Activated T-helper 1 cell treated with anti-CD3 and anti-CD28 coated beads, Interleukin-2, amount 50 U/mL, for 16 hours (primary cell): ENCODE data around the gene PLEKHA1.

Experiments used
- DNase-seq, 2 donors: peaks; one replicate each; pipeline ENCODE4 v3.0.0-alpha.2; 2020; ENCODE audit warnings: low read depth in 1 of 2, low spot score in 1 of 2

Gene PLEKHA1

DNA sequence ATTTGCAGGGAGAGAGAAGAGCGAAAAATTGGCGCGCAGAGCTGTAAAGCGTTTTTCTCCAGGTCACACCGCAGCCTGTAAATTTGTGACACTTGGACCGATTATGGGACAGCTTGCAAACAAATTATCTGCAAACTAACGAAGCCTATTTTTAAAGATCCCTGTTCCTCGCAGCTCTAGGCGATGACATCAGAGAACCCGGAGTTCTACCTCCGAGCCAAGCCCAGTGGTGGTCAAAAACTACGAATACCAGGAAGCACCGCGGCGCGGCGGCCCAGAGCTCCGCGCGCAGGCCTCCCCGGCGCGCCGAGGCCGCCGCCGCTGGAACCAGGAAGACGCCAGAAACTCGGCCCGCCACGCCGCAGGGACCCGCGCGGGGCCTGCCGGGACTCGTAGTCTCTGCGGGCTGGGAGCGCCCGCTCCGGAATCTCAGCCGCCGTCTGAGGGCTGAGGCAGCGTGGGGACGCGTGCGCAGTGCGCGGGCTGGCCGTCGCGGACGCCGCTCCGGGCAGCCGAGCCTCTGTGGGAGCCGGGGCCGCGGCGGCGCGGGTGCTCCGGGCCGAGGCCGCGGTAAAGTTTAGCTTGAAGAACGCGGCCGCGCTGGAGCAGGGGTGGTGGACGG lies at the start of gene PLEKHA1:
TSS of gene PLEKHA1 (plus strand) at position 472 of the 622 bp plus-strand sequence. CDS start 18,493 bp downstream, outside the sequence.
- DNase-seq = peak; percentile 82 to 91

GRCh38 chr10:122325235-122325634 lies 49.3 kb upstream of the PLEKHA1 start:
- DNase-seq = no peak

- DNase-seq = no peak
These were observed 48.1 kb upstream of the PLEKHA1 start for GRCh38 chr10:122326385-122326784.

- no peak for DNase-seq
These were observed 47.7 kb upstream of the PLEKHA1 start for GRCh38 chr10:122326806-122327205.

DNA sequence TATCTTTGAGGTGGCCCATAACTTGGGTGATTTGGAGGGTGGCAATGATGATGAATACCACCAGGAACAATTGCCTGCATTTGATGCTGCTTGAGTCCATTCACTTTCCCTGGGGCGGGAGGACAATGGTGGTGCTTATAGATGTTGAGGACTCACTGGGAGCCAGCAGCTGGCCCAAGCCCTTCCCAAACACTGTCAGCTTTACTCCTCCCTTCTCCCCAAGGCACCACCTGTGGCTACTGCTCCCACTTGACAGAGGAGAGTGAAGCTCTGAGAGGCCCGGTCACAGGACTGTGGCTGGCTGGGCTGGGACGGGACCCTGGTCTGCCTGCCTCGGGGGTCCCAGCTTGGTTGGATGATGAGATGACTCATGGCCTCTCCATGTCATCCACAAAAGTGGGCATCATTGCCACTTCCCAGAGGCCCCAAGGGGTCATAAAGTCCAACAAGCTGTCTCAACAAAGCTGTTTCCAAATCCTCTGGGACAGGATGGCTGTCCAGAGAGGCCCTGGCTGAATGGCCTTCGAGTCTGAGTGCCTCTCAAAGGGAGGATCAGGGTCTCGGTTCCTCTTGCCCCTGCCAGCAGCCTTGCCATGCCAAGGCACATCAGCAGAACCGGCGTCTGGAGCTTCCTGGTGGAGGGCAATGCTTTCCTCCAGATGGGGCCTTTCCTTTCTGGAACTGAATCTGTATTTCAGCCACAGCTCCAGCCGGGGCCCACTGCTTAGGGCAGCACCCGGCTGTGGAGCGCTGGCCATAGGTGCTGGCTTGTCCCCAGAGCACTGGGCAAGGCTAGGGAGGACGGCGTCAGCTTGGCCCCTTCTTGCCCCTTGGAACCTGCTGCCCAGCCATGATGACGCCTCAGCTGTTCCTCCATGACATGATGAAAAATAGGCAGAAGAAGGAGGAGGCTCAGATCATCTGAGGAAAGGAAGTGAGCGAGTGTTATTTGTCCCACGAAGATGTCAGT lies 47.0 kb upstream of the PLEKHA1 start:
- DNase-seq = no peak

GRCh38 chr10:122328676-122329075 lies 45.8 kb upstream of the PLEKHA1 start:
- DNase-seq = no peak

GRCh38 chr10:122329416-122329815 lies 45.1 kb upstream of the PLEKHA1 start:
- DNase-seq = no peak

- DNase-seq = no peak
These were observed 43.4 kb upstream of the PLEKHA1 start for GRCh38 chr10:122331100-122331499.

DNA sequence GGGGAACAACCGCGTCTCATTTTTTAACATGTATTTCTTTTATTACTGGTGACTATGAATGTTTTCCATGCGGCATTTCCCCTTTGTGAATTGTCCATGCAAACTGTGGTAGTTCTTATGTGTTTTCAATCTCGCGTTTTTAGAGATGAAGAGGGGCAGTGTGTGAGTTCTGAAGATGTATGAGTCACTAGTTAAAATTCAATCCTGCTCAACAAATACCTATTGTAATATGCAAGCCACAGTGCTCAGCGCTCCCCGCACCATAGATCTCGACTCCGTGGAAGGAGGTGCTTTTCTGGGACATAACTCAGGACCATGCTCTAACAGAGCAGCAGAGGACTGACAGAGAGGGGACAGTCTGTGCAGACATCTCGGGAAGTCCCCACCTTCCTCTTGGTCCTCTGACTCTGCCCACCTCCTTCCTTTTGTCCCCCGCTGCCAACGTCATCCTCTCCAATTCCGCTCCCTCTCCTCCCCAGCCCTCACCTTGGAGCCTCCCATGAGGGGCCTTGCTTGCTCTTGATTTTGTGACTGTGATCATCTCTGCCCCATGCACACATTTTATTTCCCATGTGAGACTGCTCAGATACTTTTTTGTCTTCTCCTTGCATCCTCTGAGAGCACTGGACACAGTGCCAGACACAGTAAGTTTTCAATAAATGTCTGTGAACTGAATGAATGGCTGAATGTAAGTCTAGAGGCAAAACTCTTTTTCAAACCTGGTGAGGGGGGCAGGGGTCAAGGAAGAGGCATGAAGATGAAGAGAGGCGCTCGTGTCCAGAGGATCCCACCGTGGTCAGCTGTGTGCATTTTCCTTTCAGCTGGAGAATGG lies 42.7 kb upstream of the PLEKHA1 start:
- no peak for DNase-seq

GRCh38 chr10:122333037-122333436 lies 41.5 kb upstream of the PLEKHA1 start:
- no peak for DNase-seq

DNA sequence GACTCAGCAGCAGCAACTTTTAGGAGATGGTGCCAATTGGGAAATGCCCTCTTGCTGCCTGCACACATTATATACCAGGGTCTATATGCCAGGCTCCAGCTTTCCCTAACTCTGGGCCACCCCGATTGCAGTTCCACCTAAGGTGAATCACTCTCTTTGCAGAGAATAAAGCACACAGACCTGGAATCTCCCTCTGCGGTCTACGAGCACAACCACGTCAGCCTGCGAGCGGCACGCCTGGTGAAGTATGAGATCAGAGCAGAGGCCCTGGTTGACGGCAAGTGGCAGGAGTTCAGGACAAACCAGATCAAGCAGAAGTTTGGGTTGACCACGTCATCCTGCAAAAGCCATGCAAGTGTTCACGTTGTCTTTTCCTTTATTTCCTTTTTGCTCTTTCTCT lies 38.2 kb upstream of the PLEKHA1 start:
- DNase-seq = no peak

- DNase-seq = no peak
These were observed 37.5 kb upstream of the PLEKHA1 start for GRCh38 chr10:122336961-122337360.

- DNase-seq = no peak
These were observed 35.7 kb upstream of the PLEKHA1 start for GRCh38 chr10:122338609-122339441.

- no peak for DNase-seq
These were observed 33.2 kb upstream of the PLEKHA1 start for GRCh38 chr10:122341141-122341810.

- DNase-seq = peak; percentile 16 to 30
These were observed 32.0 kb upstream of the PLEKHA1 start for GRCh38 chr10:122342293-122343134.

DNA sequence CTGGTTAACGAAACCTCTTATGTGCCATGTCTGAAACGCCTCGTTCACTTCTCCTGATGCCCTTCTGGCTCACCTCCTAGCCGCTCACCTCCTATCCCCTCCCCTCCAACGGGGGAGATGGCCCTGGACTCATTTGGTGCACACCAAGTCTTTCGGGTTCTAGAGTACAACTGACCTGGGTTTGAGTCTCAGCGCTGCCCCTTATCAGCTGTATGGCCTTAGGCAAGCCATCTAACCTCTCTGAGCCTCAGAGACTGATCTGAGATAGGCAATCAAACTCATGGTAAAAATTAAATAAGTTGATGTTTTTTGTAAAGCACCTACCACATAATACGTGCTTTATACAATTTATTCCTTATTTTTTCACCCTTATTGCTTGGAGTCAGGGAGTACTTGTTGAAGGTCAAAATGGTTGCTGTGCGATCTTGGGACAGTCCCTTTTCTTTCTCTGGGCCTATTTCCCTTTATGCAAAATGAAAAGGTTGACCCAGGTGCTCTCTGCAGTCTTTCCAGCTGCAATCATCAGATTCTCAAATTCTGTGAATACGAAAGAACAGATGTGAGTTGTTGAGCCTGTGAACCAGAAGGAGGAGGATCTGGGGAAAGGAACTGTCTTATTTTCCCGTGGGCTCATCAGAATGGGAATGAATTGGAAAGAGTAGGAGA lies 31.2 kb upstream of the PLEKHA1 start:
- no peak for DNase-seq

GRCh38 chr10:122343936-122344335 lies 30.6 kb upstream of the PLEKHA1 start:
- no peak for DNase-seq

- no peak for DNase-seq
These were observed 29.7 kb upstream of the PLEKHA1 start for GRCh38 chr10:122344741-122345258.
